COR-L47 (cell line): ENCODE data around the gene ANKRD13A.
"Not testable (repeated sequence)": the region's sequence is repeated elsewhere in the genome, so short reads cannot be mapped to it uniquely, and the experiment has no call there.

Experiments
- DNase-seq: peaks from one replicate; lab custom pipeline; 2025; lab: John Stamatoyannopoulos, UW

Gene ANKRD13A

DNA sequence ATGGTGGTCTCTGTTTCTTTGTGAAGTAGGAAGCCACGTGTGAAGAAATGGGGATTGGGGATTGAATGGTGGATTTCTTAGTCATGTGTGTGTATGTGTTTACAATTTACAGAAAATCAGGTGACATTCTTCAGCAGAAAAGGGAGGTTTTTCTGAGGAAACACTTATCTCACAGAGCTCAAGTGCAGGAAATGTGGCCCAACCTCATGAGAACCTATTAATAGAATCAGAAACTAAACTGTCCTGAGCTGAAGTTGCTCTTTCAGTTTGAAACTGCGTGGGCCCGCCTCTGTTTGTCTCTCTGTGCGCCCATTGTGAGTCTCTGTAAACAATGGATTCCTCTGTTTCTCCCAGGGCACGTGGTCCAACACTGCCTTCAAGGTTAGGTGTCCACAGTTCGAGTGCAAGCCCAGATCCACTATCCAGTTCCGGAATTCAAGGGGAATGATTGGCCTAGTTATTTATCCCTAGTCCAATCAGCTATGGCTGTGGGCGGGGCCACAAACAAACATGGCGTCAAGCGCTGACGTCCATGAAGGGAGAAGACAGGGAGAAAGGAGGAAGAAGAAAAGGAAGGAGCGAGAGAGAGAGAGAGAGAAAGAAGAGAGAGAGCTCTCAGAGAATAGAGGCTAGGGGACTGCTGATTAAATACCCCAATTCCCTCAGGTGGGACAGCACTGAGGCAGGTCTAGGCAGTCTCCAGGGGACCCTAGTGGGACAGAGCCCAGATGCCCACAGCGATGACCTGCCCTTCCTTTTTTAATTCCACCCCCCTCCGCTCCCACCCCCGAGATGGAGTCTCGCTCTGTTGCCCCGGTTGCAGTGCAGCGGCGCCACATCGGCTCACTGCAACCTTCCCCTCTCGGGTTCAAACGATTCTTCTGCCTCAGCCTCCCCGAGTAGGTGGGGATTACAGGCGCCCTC is 80.5 kb downstream of the ANKRD13A start:
- no peak for DNase-seq

DNA sequence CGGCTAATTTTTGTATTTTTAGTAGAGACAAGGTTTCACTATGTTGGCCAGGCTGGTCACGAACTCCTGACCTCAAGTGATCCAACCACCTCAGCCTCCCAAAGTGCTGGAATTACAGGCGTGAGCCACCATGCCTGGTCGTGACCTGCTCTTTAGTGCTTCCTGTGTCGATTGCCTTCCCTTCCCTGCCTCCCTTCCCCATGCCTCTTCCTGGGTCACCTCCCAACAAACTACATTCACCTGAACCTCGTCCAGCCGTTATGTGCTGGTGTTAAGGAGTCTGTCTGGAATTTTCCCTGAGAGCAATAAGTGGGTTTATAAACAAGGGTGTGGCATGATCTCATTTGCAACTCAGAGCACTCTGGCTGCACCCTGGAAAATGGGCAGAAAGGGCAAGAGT is 81.2 kb downstream of the ANKRD13A start:
- no peak for DNase-seq

DNA sequence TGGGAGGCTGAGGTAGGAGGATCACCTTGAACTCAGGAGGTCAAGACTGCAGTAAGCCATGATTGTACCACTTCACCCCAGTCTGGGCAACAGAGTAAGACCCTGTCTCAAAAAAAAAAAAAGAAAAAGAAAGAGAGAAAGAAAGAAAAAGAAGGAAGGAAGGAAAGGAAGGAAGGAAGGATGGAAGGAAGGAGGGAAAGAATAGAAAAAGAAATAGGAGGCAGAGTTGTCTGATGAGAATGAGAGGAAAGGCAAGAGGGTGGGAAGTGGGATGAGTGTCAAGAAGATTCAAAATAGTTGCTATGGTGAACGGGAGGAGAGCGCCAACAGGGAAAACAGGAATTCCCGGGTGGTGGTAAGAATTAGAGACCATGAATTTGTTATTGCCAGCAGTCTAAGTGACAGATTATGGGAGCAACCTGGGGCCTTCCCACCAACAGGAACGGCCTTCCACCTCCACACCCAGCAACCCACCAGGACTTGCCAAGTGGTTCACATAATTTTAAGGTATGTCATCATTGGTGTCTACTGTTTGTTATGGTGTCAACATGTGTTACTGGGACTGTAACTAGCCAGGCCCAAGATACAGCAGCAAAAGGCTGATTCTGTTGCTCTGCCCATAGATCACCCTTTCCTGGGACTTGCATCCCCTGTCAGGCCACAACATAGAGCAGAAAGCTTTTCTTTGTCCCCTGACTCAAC is 85.2 kb downstream of the ANKRD13A start:
- no peak for DNase-seq

DNA sequence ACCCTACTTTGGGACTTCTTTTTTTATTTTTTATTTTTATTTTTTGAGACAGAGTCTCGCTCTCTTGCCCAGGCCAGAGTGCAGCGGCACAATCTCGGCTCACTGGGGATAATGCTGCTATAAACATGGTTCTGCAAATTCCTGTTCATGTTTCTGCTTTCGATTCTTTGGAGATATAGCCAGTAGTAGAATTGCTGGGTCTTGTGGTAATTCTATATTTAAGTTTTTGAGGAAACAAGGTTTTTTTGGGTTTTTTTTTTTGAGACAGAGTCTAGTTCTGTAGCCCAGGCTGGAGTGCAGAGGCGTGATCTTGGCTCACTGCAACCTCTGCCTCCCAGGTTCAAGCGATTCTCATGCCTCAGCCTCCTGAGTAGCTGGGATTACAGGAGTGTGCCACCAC is 89.0 kb downstream of the ANKRD13A start:
- DNase-seq: not testable (repeated sequence)

DNA sequence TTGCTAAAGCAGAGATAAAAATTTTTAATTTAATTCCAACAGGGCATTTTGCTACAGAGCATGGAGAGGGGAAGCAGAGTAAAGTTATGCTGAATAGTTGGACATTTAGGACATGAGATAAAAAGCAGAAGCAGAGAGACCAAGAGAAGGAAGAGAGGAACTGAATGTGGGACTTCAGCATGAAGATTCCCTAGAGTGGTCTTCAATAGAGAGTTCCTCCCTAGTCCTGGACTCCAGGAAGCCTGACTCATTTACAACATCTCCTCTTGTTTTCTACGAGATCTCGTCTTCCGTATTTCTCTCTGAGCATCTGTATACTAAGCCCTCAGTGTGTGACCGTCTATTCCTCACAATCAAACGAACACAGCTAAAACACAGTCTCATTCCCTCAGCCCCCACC is 89.7 kb downstream of the ANKRD13A start:
- DNase-seq: no peak
